HFFc6 (cell line): ENCODE results near the gene ZRANB1. TPM values are rescaled to one million over a fixed set of nuclear protein-coding genes. Genes with fewer than 3 reads are reported as not detected.

Experiments
- DNase-seq: peaks from one replicate; pipeline ENCODE4 v3.0.0-alpha.2; 2018
- H3K27ac Mint-ChIP-seq: 2 replicates; pipeline ENCODE4 v1.8.0; 2020; ENCODE audit warnings: mild to moderate bottlenecking, mixed read lengths
- H3K27me3 Mint-ChIP-seq: 2 replicates; pipeline ENCODE4 v1.8.0; 2021; ENCODE audit warnings: mild to moderate bottlenecking, moderate library complexity, mixed read lengths; ENCODE audit not compliant: insufficient read depth
- H3K36me3 Mint-ChIP-seq: 2 replicates; pipeline ENCODE4 v1.8.0; 2021; ENCODE audit warnings: low read depth, mixed read lengths
- H3K4me1 Mint-ChIP-seq: 2 replicates; pipeline ENCODE4 v1.8.0; 2020; ENCODE audit warnings: low read depth, mixed read lengths
- H3K4me3 Mint-ChIP-seq: 2 replicates; pipeline ENCODE4 v1.8.0; 2020; ENCODE audit warnings: mild to moderate bottlenecking, moderate library complexity, mixed read lengths
- H3K9me3 Mint-ChIP-seq: 2 replicates; pipeline ENCODE4 v1.8.0; 2020; ENCODE audit warnings: mild to moderate bottlenecking, mixed read lengths
- CTCF ChIP-seq: fragments of 200-600 bp; sonication (generic); IDR thresholded peaks from 2 replicates; pipeline ENCODE4 v1.5.0; 2021; ENCODE audit warnings: antibody characterized with exemption, mild to moderate bottlenecking
- long read RNA-seq: library from polyadenylated mRNA; unstranded; transcript quantifications from one replicate; pipeline ENCODE4 v2.0.0, GENCODE V29; 2019
- total RNA-seq, 6 experiments: library from RNA; stranded (reverse); fragmentation: NEBNext Ultra II Directional; extraction: Animal tissue kit (Norgen Biotek cat#: 25700); gene quantifications; 2 replicates in 1 of 6; 3 replicates in 5 of 6; pipeline ENCODE4 v1.2.3, GENCODE V29; 2021

Gene ZRANB1
- 10 to 100 TPM; 11.8 to 13.6 (median 12.6) TPM for total RNA-seq
- long read RNA-seq, full-length matches to known transcripts, result 2 of 11 reads
- long read RNA-seq, partial matches to known transcripts, result 3 of 11 reads
- long read RNA-seq, other reads (novel, unspliced or antisense), result 6 of 11 reads

GRCh38 chr10:124941823-124942222, at the start of gene ZRANB1:
Gene ZRANB1 (plus strand): TSS chr10:124942123. CDS start chr10:124942494, 371 bp downstream.
- Mint-ChIP-seq H3K36me3 (peaks cover 9% of the 10 kb centered on the region; the same call in 1 of the 2 replicates), H3K9me3 (no peaks in the 10 kb centered on the region), H3K4me3 (no peak within 1 kb of the TSS), H3K27me3 (no peaks in the 10 kb centered on the region), H3K4me1 (peaks cover 45% of the 10 kb centered on the region), H3K27ac (peak within 1 kb of the TSS; percentile 86)
- DNase-seq, result no peak
- no peak for TF ChIP-seq CTCF

GRCh38 chr10:124892905-124893304, 49.0 kb upstream of the ZRANB1 start:
- no peak for TF ChIP-seq CTCF
- no peaks in the 10 kb centered on the region; the same call in 1 of the 2 replicates for H3K27me3 Mint-ChIP-seq
- H3K36me3 Mint-ChIP-seq, result no peaks in the 10 kb centered on the region
- peaks cover 5% of the 10 kb centered on the region; the same call in 1 of the 2 replicates for H3K4me1 Mint-ChIP-seq
- H3K9me3 Mint-ChIP-seq, result no peaks in the 10 kb centered on the region
- no peak overlapping the region for H3K27ac Mint-ChIP-seq
- H3K4me3 Mint-ChIP-seq, result no peak overlapping the region
- no peak for DNase-seq

- DNase-seq, result no peak
- Mint-ChIP-seq H3K36me3 (no peaks in the 10 kb centered on the region), H3K9me3 (no peaks in the 10 kb centered on the region), H3K4me3 (no peak overlapping the region), H3K4me1 (peaks cover 5% of the 10 kb centered on the region; the same call in 1 of the 2 replicates), H3K27ac (no peak overlapping the region), H3K27me3 (peaks cover 5% of the 10 kb centered on the region; the same call in 1 of the 2 replicates)
- TF ChIP-seq CTCF, result no peak
Measured at GRCh38 chr10:124894569-124895215, 47.2 kb upstream of the ZRANB1 start.

GRCh38 chr10:124896751-124897150, 45.2 kb upstream of the ZRANB1 start:
- H3K36me3 Mint-ChIP-seq, result no peaks in the 10 kb centered on the region
- peaks cover 5% of the 10 kb centered on the region; the same call in 1 of the 2 replicates for H3K4me1 Mint-ChIP-seq
- TF ChIP-seq CTCF, result no peak
- H3K27ac Mint-ChIP-seq, result no peak overlapping the region
- H3K4me3 Mint-ChIP-seq, result no peak overlapping the region
- no peak for DNase-seq
- H3K9me3 Mint-ChIP-seq, result no peaks in the 10 kb centered on the region
- peaks cover 5% of the 10 kb centered on the region; the same call in 1 of the 2 replicates for H3K27me3 Mint-ChIP-seq

GRCh38 chr10:124898471-124898870, 43.5 kb upstream of the ZRANB1 start:
- no peak overlapping the region for H3K4me3 Mint-ChIP-seq
- no peaks in the 10 kb centered on the region for H3K9me3 Mint-ChIP-seq
- peaks cover 5% of the 10 kb centered on the region; the same call in 1 of the 2 replicates for H3K27me3 Mint-ChIP-seq
- no peak for DNase-seq
- H3K4me1 Mint-ChIP-seq, result peaks cover 5% of the 10 kb centered on the region; the same call in 1 of the 2 replicates
- no peak overlapping the region for H3K27ac Mint-ChIP-seq
- H3K36me3 Mint-ChIP-seq, result no peaks in the 10 kb centered on the region
- TF ChIP-seq CTCF, result no peak
